ENCODE data around the gene EHD1.
A peak's percentile ranks its signal among the peaks of the same experiment; 100 is the strongest.
"Not testable (repeated sequence)": the region's sequence is repeated elsewhere in the genome, so short reads cannot be mapped to it uniquely, and the experiment has no call there.

The EHD1 gene

GRCh38 chr11:64823568-64824119, 54.8 kb downstream of the EHD1 start:
- DNase-seq (ENCODE audit: low read depth) = no peak
- no peak for TF ChIP-seq CTCF (IDR thresholded peaks at IDR 0.05; ENCODE audit: low read depth, low read length, missing control alignments)
- H3K4me3 ChIP-seq (ENCODE audit: low read depth, low read length) = no peak overlapping the region

GRCh38 chr11:64817476-64817875, 60.9 kb downstream of the EHD1 start:
- no peak for TF ChIP-seq CTCF (IDR thresholded peaks at IDR 0.05; ENCODE audit: low read depth, low read length, missing control alignments)
- DNase-seq (ENCODE audit: low read depth) = no peak
- no peak overlapping the region for H3K4me3 ChIP-seq (ENCODE audit: low read depth, low read length)

GRCh38 chr11:64815433-64815832, 63.0 kb downstream of the EHD1 start:
- not testable (repeated sequence) for H3K4me3 ChIP-seq (ENCODE audit: low read depth, low read length); DNase-seq (ENCODE audit: low read depth)

GRCh38 chr11:64814712-64815187, 63.7 kb downstream of the EHD1 start:
- DNase-seq (ENCODE audit: low read depth) = peak; percentile 74
- no peak overlapping the region for H3K4me3 ChIP-seq (ENCODE audit: low read depth, low read length)
- no peak for TF ChIP-seq CTCF (IDR thresholded peaks at IDR 0.05; ENCODE audit: low read depth, low read length, missing control alignments)

- H3K4me3 ChIP-seq (ENCODE audit: low read depth, low read length) = no peak overlapping the region
- no peak for DNase-seq (ENCODE audit: low read depth)
- no peak for TF ChIP-seq CTCF (IDR thresholded peaks at IDR 0.05; ENCODE audit: low read depth, low read length, missing control alignments)
These were observed 64.6 kb downstream of the EHD1 start for GRCh38 chr11:64813826-64814225.

- no peak for TF ChIP-seq CTCF (IDR thresholded peaks at IDR 0.05; ENCODE audit: low read depth, low read length, missing control alignments)
- DNase-seq (ENCODE audit: low read depth) = no peak
- H3K4me3 ChIP-seq (ENCODE audit: low read depth, low read length) = peak overlapping the region; percentile 85
These were observed 67.5 kb downstream of the EHD1 start for GRCh38 chr11:64810891-64811272.

GRCh38 chr11:64810271-64810890, 68.0 kb downstream of the EHD1 start, which contains the start of gene MEN1:
TSS of gene MEN1 (minus strand) at chr11:64810551. CDS start at chr11:64810109, 442 bp downstream.
- TF ChIP-seq CTCF (IDR thresholded peaks at IDR 0.05; ENCODE audit: low read depth, low read length, missing control alignments) = no peak
- H3K4me3 ChIP-seq (ENCODE audit: low read depth, low read length) = peak within 1 kb of the TSS; percentile 85
- DNase-seq (ENCODE audit: low read depth) = peak; percentile 77
